Measurements from ENCODE around the gene ATP6V1E1. TPM values are rescaled to one million over a fixed set of nuclear protein-coding genes. Genes with fewer than 3 reads are reported as not detected.
A peak's percentile ranks its signal among the peaks of the same experiment; 100 is the strongest.

Gene ATP6V1E1
- total and polyA plus RNA-seq, 2 of the 13 experiments (the other 11 are each of a cell fraction or from before 2014, with no cell fraction given): 69.3 to 90.9 TPM

DNA sequence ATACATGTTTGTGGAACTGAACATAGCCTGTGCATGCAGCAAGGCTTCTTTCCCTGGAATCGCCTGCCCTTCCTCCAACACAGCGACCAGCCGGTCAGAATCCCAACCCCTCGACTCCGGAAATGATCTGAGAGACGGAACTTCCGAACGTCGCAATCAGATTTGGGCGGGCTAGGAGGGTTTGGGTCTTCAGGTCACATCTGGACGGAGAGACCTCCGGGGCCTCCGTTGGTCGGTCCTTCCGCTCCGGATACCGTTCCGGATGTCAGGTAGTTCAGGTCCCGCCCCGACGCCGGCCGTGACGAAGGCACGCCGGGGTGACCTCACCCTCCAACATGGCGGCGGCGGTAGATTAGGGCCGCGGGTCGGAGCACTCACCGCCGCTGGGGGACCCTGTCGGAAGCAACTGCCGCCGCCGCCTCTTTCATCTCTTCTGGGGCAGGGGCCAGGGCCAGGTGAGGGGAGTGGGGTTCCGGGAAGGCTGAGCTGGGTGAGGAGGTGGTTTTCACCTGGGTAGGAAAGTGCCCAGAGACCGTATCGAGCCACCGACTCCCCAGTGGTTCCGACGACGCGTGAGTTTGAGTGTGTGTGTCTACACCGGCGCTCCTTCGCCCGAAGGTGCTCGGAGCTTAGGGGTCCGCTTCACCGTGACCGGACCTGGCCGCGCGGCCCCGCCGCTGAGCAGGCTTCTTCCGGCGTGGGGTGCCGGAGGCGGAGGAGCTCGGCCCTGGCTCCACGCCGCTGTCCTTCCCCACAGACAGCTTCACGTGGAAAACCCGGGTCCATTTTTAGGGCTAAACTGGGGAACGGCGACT lies 10.1 kb upstream of the ATP6V1E1 start, which contains the start of gene BCL2L13 (continued):
- TF ChIP-seq KAT7 (CRISPR knock-in tag; IDR thresholded peaks at IDR 0.05; ENCODE audit: borderline replicate concordance) (no peak), ASH2L (IDR thresholded peaks at IDR 0.05; ENCODE audit: insufficient read length, low read depth, low read length) (peak; percentile 3), ZNF614 (CRISPR knock-in tag; IDR thresholded peaks at IDR 0.05; ENCODE audit: borderline replicate concordance) (peak; percentile 18; the same call in 1 of the 2 replicates), JUN (CRISPR knock-in tag; IDR thresholded peaks at IDR 0.05) (peak; percentile 84; the same call in 1 of the 2 replicates), RBFOX2 (IDR thresholded peaks at IDR 0.05; ENCODE audit: low read depth, low read length) (peak; percentile 96), GABPB1 (CRISPR knock-in tag; IDR thresholded peaks at IDR 0.05) (peak; percentile 96), RFXAP (CRISPR knock-in tag; IDR thresholded peaks at IDR 0.05; ENCODE audit: borderline replicate concordance) (0 out of 2 replicates have a peak, but pooled peaks have one; percentile 34), DNMT3B (CRISPR knock-in tag; conservative IDR thresholded peaks at IDR 0.05) (peak; percentile 29; the same call in 1 of the 2 replicates), RCOR2 (CRISPR knock-in tag; IDR thresholded peaks at IDR 0.05) (no peak), NRL (CRISPR knock-in tag; IDR thresholded peaks at IDR 0.05; ENCODE audit: borderline replicate concordance) (peak; percentile 87; the same call in 1 of the 2 replicates), ZSCAN12 (CRISPR knock-in tag; IDR thresholded peaks at IDR 0.05) (0 out of 2 replicates have a peak, but pooled peaks have one; percentile 38), MIXL1 (CRISPR knock-in tag; IDR thresholded peaks at IDR 0.05) (no peak), ZNF335 (CRISPR knock-in tag; IDR thresholded peaks at IDR 0.05) (peak; percentile 50; the same call in 1 of the 2 replicates), ARNTL (CRISPR knock-in tag; IDR thresholded peaks at IDR 0.05) (no peak), TGIF2 (CRISPR knock-in tag; IDR thresholded peaks at IDR 0.05) (no peak; the same call in 1 of the 2 replicates), MAZ (IDR thresholded peaks at IDR 0.05; ENCODE audit: borderline replicate concordance, low read depth, low read length) (no peak; the same call in 1 of the 2 replicates), MAZ (CRISPR knock-in tag; IDR thresholded peaks at IDR 0.05; ENCODE audit: low read depth) (peak; percentile 75; the same call in 1 of the 2 replicates), SYNCRIP (IDR thresholded peaks at IDR 0.05; ENCODE audit: insufficient read depth, low read depth, low read length) (no peak), ZMYM3 (CRISPR knock-in tag; IDR thresholded peaks at IDR 0.05) (0 out of 2 replicates have a peak, but pooled peaks have one; percentile 4), SOX6 (IDR thresholded peaks at IDR 0.05) (no peak), SOX6 (CRISPR knock-in tag; IDR thresholded peaks at IDR 0.05) (peak; percentile 67; the same call in 1 of the 2 replicates), ATF1 (CRISPR knock-in tag; IDR thresholded peaks at IDR 0.05) (peak; percentile 86)
- TF ChIP-seq, protein P1, sequence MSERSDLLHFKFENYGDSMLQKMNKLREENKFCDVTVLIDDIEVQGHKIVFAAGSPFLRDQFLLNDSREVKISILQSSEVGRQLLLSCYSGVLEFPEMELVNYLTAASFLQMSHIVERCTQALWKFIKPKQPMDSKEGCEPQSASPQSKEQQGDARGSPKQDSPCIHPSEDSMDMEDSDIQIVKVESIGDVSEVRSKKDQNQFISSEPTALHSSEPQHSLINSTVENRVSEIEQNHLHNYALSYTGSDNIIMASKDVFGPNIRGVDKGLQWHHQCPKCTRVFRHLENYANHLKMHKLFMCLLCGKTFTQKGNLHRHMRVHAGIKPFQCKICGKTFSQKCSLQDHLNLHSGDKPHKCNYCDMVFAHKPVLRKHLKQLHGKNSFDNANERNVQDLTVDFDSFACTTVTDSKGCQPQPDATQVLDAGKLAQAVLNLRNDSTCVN (CRISPR knock-in tag; IDR thresholded peaks at IDR 0.05; ENCODE audit: borderline replicate concordance): no peak
- TF ChIP-seq, protein P2, sequence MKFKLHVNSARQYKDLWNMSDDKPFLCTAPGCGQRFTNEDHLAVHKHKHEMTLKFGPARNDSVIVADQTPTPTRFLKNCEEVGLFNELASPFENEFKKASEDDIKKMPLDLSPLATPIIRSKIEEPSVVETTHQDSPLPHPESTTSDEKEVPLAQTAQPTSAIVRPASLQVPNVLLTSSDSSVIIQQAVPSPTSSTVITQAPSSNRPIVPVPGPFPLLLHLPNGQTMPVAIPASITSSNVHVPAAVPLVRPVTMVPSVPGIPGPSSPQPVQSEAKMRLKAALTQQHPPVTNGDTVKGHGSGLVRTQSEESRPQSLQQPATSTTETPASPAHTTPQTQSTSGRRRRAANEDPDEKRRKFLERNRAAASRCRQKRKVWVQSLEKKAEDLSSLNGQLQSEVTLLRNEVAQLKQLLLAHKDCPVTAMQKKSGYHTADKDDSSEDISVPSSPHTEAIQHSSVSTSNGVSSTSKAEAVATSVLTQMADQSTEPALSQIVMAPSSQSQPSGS (CRISPR knock-in tag; IDR thresholded peaks at IDR 0.05): peak; percentile 92
- TF ChIP-seq, protein P3, sequence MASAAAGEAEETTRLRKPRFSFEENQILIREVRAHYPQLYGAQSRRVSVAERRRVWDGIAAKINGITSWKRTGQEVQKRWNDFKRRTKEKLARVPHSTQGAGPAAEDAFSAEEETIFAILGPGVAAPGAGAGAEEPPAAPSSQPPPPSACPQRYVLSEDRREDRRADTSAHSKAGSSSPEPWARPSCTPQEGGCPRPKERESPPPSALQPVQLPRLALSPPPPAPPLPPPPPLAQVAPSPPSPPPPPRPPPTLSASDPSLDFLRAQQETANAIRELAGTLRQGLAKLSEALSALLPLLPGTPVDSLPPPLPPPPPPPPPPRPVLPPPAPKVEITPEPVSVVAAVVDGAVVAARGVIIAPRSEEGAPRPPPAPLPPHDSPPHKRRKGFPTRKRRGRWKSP (CRISPR knock-in tag; IDR thresholded peaks at IDR 0.05): peak; percentile 80
- TF ChIP-seq, protein P4, sequence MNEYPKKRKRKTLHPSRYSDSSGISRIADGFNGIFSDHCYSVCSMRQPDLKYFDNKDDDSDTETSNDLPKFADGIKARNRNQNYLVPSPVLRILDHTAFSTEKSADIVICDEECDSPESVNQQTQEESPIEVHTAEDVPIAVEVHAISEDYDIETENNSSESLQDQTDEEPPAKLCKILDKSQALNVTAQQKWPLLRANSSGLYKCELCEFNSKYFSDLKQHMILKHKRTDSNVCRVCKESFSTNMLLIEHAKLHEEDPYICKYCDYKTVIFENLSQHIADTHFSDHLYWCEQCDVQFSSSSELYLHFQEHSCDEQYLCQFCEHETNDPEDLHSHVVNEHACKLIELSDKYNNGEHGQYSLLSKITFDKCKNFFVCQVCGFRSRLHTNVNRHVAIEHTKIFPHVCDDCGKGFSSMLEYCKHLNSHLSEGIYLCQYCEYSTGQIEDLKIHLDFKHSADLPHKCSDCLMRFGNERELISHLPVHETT (CRISPR knock-in tag; conservative IDR thresholded peaks at IDR 0.05): peak; percentile 95

All from HepG2 (cell line).